T-cell (primary cell): ENCODE measurements around the gene CGNL1. TPM values are rescaled to one million over a fixed set of nuclear protein-coding genes. Genes with fewer than 3 reads are reported as not detected.
A peak's percentile ranks its signal among the peaks of the same experiment; 100 is the strongest.

ENCODE experiments used
- ATAC-seq, 4 experiments: fragments of 200-7000 bp in 3 of 4; fragments of 150-1000 bp in 1 of 4; cut with Tn5 transposase; replicated peaks in 1 of 4; 1 replicate in 3 of 4; 2 replicates in 1 of 4; pipeline ENCODE4 v1.10.0; 2021; ENCODE audit warnings: moderate library complexity in 3 of 4, mild to moderate bottlenecking in 2 of 4, moderate number of reproducible peaks in 1 of 4
- CTCF ChIA-PET, 2 donors: fragments of 300-600 bp; sonication (Branson Sonifier 250); formaldehyde crosslinking; loops; one replicate each; lab custom pipeline; 2022; ENCODE audit warnings: antibody characterized with exemption in 2 of 2; lab: Charles Lee
- POLR2A ChIA-PET, 2 donors: fragments of 300-600 bp; sonication (Branson Sonifier 250); formaldehyde crosslinking; loops; one replicate each; lab custom pipeline; 2022; ENCODE audit warnings: antibody characterized with exemption in 2 of 2; lab: Charles Lee
- DNase-seq, 35 experiments: peaks; one replicate each; pipeline versions ENCODE4 v3.0.0 to v3.0.0-alpha.2; 2013 to 2023
- H3K27ac ChIP-seq: one replicate; pipeline ENCODE4 v1.5.1; 2013; ENCODE audit warnings: low read length
- H3K27me3 ChIP-seq, 2 experiments: replicated peaks in 1 of 2; 1 replicate in 1 of 2; 2 replicates in 1 of 2; pipeline versions ENCODE4 v1.6.1 to v1.7.0; 2013; ENCODE audit warnings: low read length in 1 of 2, mixed read lengths in 1 of 2; ENCODE audit not compliant: control insufficient read depth in 2 of 2, insufficient read depth in 2 of 2; ENCODE audit errors: extremely low read depth in 1 of 2
- H3K36me3 ChIP-seq, 2 donors: 1 replicate in 1 of 2; 2 replicates in 1 of 2; pipeline versions ENCODE4 v1.6.1 to v1.7.0; 2013; ENCODE audit warnings: low read length in 1 of 2; ENCODE audit not compliant: control insufficient read depth in 2 of 2, insufficient read depth in 1 of 2; ENCODE audit errors: extremely low read depth in 1 of 2
- H3K4me1 ChIP-seq, 2 experiments: 1 replicate in 1 of 2; 2 replicates in 1 of 2; pipeline versions ENCODE4 v1.6.1 to v1.7.0; 2013; ENCODE audit warnings: low read length in 2 of 2, mixed read lengths in 1 of 2; ENCODE audit not compliant: insufficient read depth in 2 of 2, control insufficient read depth in 1 of 2; ENCODE audit errors: extremely low read depth in 1 of 2
- H3K4me3 ChIP-seq, 2 donors: 1 replicate in 1 of 2; 2 replicates in 1 of 2; pipeline versions ENCODE4 v1.5.1 to v1.7.0; 2013; ENCODE audit warnings: mild to moderate bottlenecking in 2 of 2, low read length in 1 of 2, moderate library complexity in 1 of 2; ENCODE audit not compliant: control insufficient read depth in 1 of 2; ENCODE audit errors: extremely low read depth in 1 of 2
- H3K9me3 ChIP-seq: 2 replicates; pipeline ENCODE4 v1.7.0; 2013
- H3K27ac Mint-ChIP-seq, 2 donors: one replicate each; pipeline ENCODE4 v1.8.0; 2020 to 2021; ENCODE audit warnings: mild to moderate bottlenecking in 2 of 2, mixed read lengths in 2 of 2
- H3K27me3 Mint-ChIP-seq, 2 donors: one replicate each; pipeline ENCODE4 v1.8.0; 2021 to 2022; ENCODE audit warnings: mixed read lengths in 2 of 2
- H3K36me3 Mint-ChIP-seq: one replicate; pipeline ENCODE4 v1.8.0; 2021; ENCODE audit warnings: mixed read lengths
- H3K4me1 Mint-ChIP-seq, 3 donors: one replicate each; pipeline ENCODE4 v1.8.0; 2020 to 2022; ENCODE audit warnings: mixed read lengths in 3 of 3, mild to moderate bottlenecking in 1 of 3
- H3K4me3 Mint-ChIP-seq, 3 donors: one replicate each; pipeline ENCODE4 v1.8.0; 2020 to 2022; ENCODE audit warnings: mild to moderate bottlenecking in 3 of 3, mixed read lengths in 3 of 3, moderate library complexity in 3 of 3
- H3K9me3 Mint-ChIP-seq, 3 donors: one replicate each; pipeline ENCODE4 v1.8.0; 2020 to 2022; ENCODE audit warnings: mixed read lengths in 3 of 3
- WGBS: methylation state at CpG from one replicate; pipeline ENCODE4 v1.1.5; 2013; ENCODE audit warnings: missing lambda C conversion rate; ENCODE audit not compliant: insufficient coverage; 5-methylcytosine and 5-hydroxymethylcytosine counted together
- total RNA-seq, 35 experiments: library from RNA in 6 of 35; stranded (reverse) in 6 of 35; fragments of 120-200 nt in 1 of 35; gene quantifications; one replicate each; pipeline versions ENCODE4 v1.2.1 to v1.2.4 and lab custom pipeline; 2013 to 2026

Gene CGNL1
- total RNA-seq, 5 donors from 2014 or later (not counting 1 experiment from before 2014, with no cell fraction given), result 0.13 to 0.18 (median 0.16) TPM; not detected in 2

DNA sequence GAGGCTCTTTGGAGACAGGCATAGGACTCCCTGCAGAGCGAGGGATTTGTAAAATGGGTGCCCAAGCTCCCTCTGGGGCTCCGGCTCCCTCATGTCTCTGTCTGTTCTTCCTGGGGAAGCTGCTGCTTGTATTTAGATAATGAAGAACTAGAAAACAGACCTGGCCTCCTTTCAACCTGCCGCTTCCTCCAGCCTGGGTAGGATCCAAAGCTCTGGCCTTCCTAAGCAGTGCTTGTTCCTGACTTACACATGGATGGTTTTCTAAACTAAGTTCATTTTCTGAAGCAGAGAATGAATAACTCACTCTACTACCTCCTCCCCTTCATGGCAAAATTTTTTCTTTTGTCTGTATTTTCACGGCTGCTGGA, 178.5 kb downstream of the CGNL1 start:
- H3K9me3 ChIP-seq, result no peaks in the 10 kb centered on the region
- H3K9me3 Mint-ChIP-seq, result no peaks in the 10 kb centered on the region
- H3K27me3 Mint-ChIP-seq, result no peaks in the 10 kb centered on the region
- no peaks in the 10 kb centered on the region for H3K36me3 Mint-ChIP-seq
- no peaks in the 10 kb centered on the region for H3K36me3 ChIP-seq
- H3K4me3 ChIP-seq, result no peak overlapping the region
- DNase-seq (no peak), ATAC-seq (no peak)
- H3K4me1 Mint-ChIP-seq, result no peaks in the 10 kb centered on the region
- CTCF ChIA-PET, result no interaction called here
- 86% methylated on average over 2 of the region's 4 CpGs for WGBS
- H3K4me3 Mint-ChIP-seq, result no peak overlapping the region
- no peak overlapping the region for H3K27ac ChIP-seq
- H3K27me3 ChIP-seq, result peaks cover 0 to 15% of the 10 kb centered on the region in 2 experiments
- POLR2A ChIA-PET, result no interaction called here
- no peak overlapping the region for H3K27ac Mint-ChIP-seq
- no peaks in the 10 kb centered on the region for H3K4me1 ChIP-seq

DNA sequence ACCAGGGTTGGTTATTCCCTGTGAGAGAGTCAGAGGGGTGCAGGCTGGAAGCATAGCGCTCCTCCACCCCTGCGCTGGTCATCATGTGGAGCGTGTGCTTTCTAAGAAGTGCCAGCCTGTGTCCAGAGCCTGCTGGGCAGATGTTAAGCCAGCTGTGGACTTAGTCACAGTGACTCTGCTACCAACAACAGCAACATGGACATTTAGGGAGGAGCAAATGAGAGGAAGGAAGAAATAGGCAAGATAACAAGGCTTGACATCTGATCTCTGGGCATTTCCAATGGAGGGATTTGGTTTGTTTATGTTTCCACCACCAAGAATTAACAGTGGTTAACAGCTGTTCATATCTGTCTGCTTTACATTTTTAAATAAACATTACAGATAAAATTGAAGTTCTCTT, 179.0 kb downstream of the CGNL1 start:
- Histone ChIP-seq H3K4me1 (no peaks in the 10 kb centered on the region), H3K27ac (no peak overlapping the region), H3K9me3 (no peaks in the 10 kb centered on the region), H3K27me3 (peaks cover 0 to 17% of the 10 kb centered on the region in 2 experiments), H3K36me3 (no peaks in the 10 kb centered on the region), H3K4me3 (no peak overlapping the region)
- peaks cover 0 to 2% (median 0%) of the 10 kb centered on the region in 3 donors for H3K4me1 Mint-ChIP-seq
- DNase-seq, result no peak
- WGBS, result 95% methylated on average over 3 of the region's 3 CpGs
- no peaks in the 10 kb centered on the region for H3K36me3 Mint-ChIP-seq
- H3K27ac Mint-ChIP-seq, result no peak overlapping the region
- H3K9me3 Mint-ChIP-seq, result no peaks in the 10 kb centered on the region
- no peaks in the 10 kb centered on the region for H3K27me3 Mint-ChIP-seq
- no peak for ATAC-seq
- no peak overlapping the region for H3K4me3 Mint-ChIP-seq
- POLR2A ChIA-PET, result no interaction called here
- CTCF ChIA-PET, result no interaction called here

DNA sequence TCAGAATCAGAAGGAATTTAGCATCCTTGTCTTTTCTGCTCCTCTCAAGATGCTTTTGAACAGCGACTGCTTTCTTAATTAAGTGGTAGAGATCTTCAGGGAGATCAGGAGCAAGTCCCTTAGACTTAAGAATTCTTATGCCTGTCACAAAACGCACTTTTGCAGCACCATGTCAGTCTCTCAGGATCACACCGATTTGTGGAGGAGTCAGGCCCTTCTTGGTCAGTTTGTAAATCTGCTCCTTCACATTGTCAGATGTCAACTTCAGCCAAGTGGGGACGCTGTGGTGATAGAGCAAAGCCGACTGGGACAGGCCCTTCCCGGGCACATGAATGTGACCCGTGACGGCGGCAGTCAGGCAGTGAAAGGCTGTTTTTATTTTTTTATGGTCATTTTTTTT, 179.7 kb downstream of the CGNL1 start:
- ATAC-seq (no peak), DNase-seq (no peak)
- no peak overlapping the region for H3K27ac ChIP-seq
- H3K9me3 ChIP-seq, result no peaks in the 10 kb centered on the region
- H3K4me1 ChIP-seq, result peaks cover 0 to 1% of the 10 kb centered on the region in 2 experiments
- H3K4me1 Mint-ChIP-seq, result peaks cover under 1 to 4% (median 2%) of the 10 kb centered on the region in 3 donors
- H3K36me3 Mint-ChIP-seq, result no peaks in the 10 kb centered on the region
- no peak overlapping the region for H3K4me3 ChIP-seq
- no peak overlapping the region for H3K4me3 Mint-ChIP-seq
- H3K36me3 ChIP-seq, result no peaks in the 10 kb centered on the region
- peaks cover 0 to 17% of the 10 kb centered on the region in 2 experiments for H3K27me3 ChIP-seq
- 94% methylated on average over 8 of the region's 9 CpGs for WGBS
- H3K9me3 Mint-ChIP-seq, result no peaks in the 10 kb centered on the region
- no peaks in the 10 kb centered on the region for H3K27me3 Mint-ChIP-seq
- POLR2A ChIA-PET, result no interaction called here
- H3K27ac Mint-ChIP-seq, result no peak overlapping the region
- CTCF ChIA-PET, result no interaction called here

DNA sequence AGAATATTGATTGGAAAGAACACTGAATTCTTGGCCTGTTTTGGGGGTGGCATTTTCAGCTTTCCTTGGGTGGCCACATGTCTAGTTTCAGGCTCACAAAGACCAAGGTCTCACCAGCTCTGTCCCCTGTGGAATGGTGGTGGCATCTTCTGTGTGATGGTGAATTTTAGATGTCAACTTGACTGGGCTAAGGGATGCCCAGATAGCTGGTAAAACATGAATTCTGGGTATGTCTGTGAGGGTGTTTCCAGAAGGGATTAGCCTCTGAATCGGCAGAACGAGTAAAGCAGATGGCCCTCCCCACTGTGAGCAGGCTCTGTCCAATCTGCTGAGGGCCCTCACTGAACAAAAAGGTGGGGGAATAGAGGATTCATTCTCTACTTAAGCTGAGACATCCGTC, 181.0 kb downstream of the CGNL1 start:
- Mint-ChIP-seq H3K4me3 (no peak overlapping the region), H3K27ac (no peak overlapping the region)

DNA sequence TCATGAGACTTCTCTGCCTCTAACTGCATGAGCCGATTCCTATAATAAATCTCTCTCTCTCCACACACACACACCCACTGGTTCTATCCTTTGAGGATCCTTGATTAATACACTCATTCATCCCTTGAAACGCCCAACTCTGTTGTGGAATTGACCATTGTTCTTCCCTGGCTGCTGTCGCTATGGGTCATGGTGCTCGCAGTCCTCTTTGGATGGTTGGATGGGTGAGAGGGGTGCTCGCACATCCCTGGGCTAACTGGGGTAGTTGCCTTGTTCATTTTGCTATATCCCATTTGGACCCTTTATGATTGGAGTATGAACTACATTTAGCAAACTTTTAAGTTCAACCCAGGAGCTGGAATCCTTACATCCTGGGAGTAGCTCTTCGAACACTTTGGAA, 181.5 kb downstream of the CGNL1 start:
- no peaks in the 10 kb centered on the region for H3K9me3 ChIP-seq
- WGBS, result 86% methylated on average over 1 of the region's 6 CpGs
- H3K27ac ChIP-seq, result no peak overlapping the region
- Mint-ChIP-seq H3K27me3 (no peaks in the 10 kb centered on the region), H3K9me3 (no peaks in the 10 kb centered on the region), H3K27ac (no peak overlapping the region), H3K4me3 (no peak overlapping the region), H3K36me3 (no peaks in the 10 kb centered on the region), H3K4me1 (peaks cover 14 to 19% (median 19%) of the 10 kb centered on the region in 3 donors)
- ChIA-PET POLR2A (interaction anchor here in 1 of 2 donors (0.6 kb wide), 1 partner anchor 14 kb away, joined by 7 read pairs; no protein-coding TSS in a partner anchor), CTCF (no interaction called here)
- H3K4me1 ChIP-seq, result peaks cover 5 to 9% of the 10 kb centered on the region in 2 experiments
- DNase-seq, result no peak
- no peaks in the 10 kb centered on the region for H3K36me3 ChIP-seq
- H3K27me3 ChIP-seq, result peaks cover 0 to 17% of the 10 kb centered on the region in 2 experiments
- no peak for ATAC-seq
- no peak overlapping the region for H3K4me3 ChIP-seq

More for the DNA sequence above, 181.0 kb downstream of the CGNL1 start:
- Histone ChIP-seq H3K4me3 (no peak overlapping the region), H3K9me3 (no peaks in the 10 kb centered on the region), H3K27me3 (peaks cover 0 to 17% of the 10 kb centered on the region in 2 experiments), H3K27ac (no peak overlapping the region), H3K4me1 (peaks cover under 1 to 8% of the 10 kb centered on the region in 2 experiments), H3K36me3 (no peaks in the 10 kb centered on the region)
- WGBS, result no CpG with 5 or more reads among the region's 3 CpGs
- H3K4me1 Mint-ChIP-seq, result peaks cover 10 to 14% (median 14%) of the 10 kb centered on the region in 3 donors
- POLR2A ChIA-PET, result no interaction called here
- H3K27me3 Mint-ChIP-seq, result no peaks in the 10 kb centered on the region
- DNase-seq (no peak), ATAC-seq (no peak)
- no peaks in the 10 kb centered on the region for H3K36me3 Mint-ChIP-seq
- CTCF ChIA-PET, result interaction anchor here in 1 of 2 donors (0.7 kb wide), 1 partner anchor 290 kb away, joined by 3 read pairs; no protein-coding TSS in a partner anchor
- no peaks in the 10 kb centered on the region for H3K9me3 Mint-ChIP-seq

DNA sequence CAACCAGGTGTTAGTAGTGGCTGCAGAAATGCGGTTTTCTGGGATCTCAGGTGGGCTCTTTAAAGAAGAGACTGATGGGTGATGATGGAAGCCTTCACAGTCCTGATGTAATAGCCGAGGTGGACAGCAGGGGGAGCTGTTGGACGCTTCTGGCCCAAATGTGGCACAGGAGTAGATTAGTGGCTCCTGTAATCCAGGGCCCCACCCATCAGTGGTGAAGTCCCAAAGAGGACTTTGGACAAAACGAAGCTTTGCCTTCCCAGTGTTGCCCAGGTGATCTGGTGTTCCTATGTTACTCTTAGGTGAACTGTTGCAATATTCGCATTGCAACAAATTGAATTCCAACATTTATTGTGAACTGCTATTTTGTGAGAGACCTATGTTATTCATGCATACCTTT, 183.6 kb downstream of the CGNL1 start:
- H3K9me3 Mint-ChIP-seq, result no peaks in the 10 kb centered on the region
- peaks cover 23 to 36% (median 29%) of the 10 kb centered on the region in 3 donors for H3K4me1 Mint-ChIP-seq
- no peak overlapping the region for H3K27ac Mint-ChIP-seq
- no peaks in the 10 kb centered on the region for H3K36me3 Mint-ChIP-seq
- DNase-seq (peak in 34 of 35 experiments; percentile 5 to 72 (median 48)), ATAC-seq (peak in 3 of 4 experiments; percentile 43 to 62 (median 45))
- ChIA-PET CTCF (interaction anchor here (0.5 to 2.5 kb wide), 12 partner anchors 23 to 1969 kb away, joined by 3 to 16 read pairs (median 3); no protein-coding TSS in a partner anchor), POLR2A (no interaction called here)
- H3K4me3 ChIP-seq, result no peak overlapping the region
- no peaks in the 10 kb centered on the region for H3K9me3 ChIP-seq
- H3K27me3 ChIP-seq, result peaks cover 0 to 4% of the 10 kb centered on the region in 2 experiments
- H3K27me3 Mint-ChIP-seq, result no peaks in the 10 kb centered on the region
- H3K4me3 Mint-ChIP-seq, result no peak overlapping the region
- peaks cover 5 to 9% of the 10 kb centered on the region in 2 experiments for H3K4me1 ChIP-seq
- no peak overlapping the region for H3K27ac ChIP-seq
- H3K36me3 ChIP-seq, result no peaks in the 10 kb centered on the region
- 23% methylated on average over 5 of the region's 5 CpGs for WGBS
